DMS114 treated with DMSO at 0.1 percent for 48 hours (cell line): ENCODE results near the gene ZBTB17.
"Not testable (repeated sequence)": the region's sequence is repeated elsewhere in the genome, so short reads cannot be mapped to it uniquely, and the experiment has no call there.

Source experiments
- DNase-seq: peaks from one replicate; lab custom pipeline; 2025; ENCODE audit not compliant: unreplicated experiment; lab: John Stamatoyannopoulos, UW

Gene ZBTB17

GRCh38 chr1:15936025-15936424, 39.9 kb downstream of the ZBTB17 start:
- DNase-seq = no peak

- no peak for DNase-seq
These were observed 40.6 kb downstream of the ZBTB17 start for GRCh38 chr1:15935056-15935950.

- DNase-seq = no peak
These were observed 41.5 kb downstream of the ZBTB17 start for GRCh38 chr1:15934211-15935055.

- no peak for DNase-seq
These were observed 42.2 kb downstream of the ZBTB17 start for GRCh38 chr1:15933684-15934083.

GRCh38 chr1:15932612-15933011, 43.3 kb downstream of the ZBTB17 start:
- DNase-seq = no peak

GRCh38 chr1:15931884-15932283, 44.0 kb downstream of the ZBTB17 start:
- no peak for DNase-seq

- DNase-seq = no peak
These were observed 44.5 kb downstream of the ZBTB17 start for GRCh38 chr1:15931401-15931800.

GRCh38 chr1:15928971-15929965, 46.6 kb downstream of the ZBTB17 start:
- DNase-seq = no peak

GRCh38 chr1:15926448-15926847, 49.5 kb downstream of the ZBTB17 start:
- DNase-seq = not testable (repeated sequence)

- no peak for DNase-seq
These were observed 52.7 kb downstream of the ZBTB17 start for GRCh38 chr1:15923241-15923640.

- DNase-seq = no peak
These were observed 56.8 kb downstream of the ZBTB17 start for GRCh38 chr1:15918962-15919715.

- DNase-seq = no peak
These were observed 59.0 kb downstream of the ZBTB17 start for GRCh38 chr1:15916916-15917315.

- no peak for DNase-seq
These were observed 59.5 kb downstream of the ZBTB17 start for GRCh38 chr1:15916417-15916816.

- no peak for DNase-seq
These were observed 59.9 kb downstream of the ZBTB17 start for GRCh38 chr1:15915991-15916390.

GRCh38 chr1:15913607-15914006, 62.3 kb downstream of the ZBTB17 start:
- DNase-seq = not testable (repeated sequence)

- DNase-seq = no peak
These were observed 64.0 kb downstream of the ZBTB17 start for GRCh38 chr1:15911927-15912326.

- no peak for DNase-seq
These were observed 64.8 kb downstream of the ZBTB17 start for GRCh38 chr1:15911141-15911540.

- no peak for DNase-seq
These were observed 67.3 kb downstream of the ZBTB17 start for GRCh38 chr1:15908597-15908996.

GRCh38 chr1:15902882-15903281, 73.0 kb downstream of the ZBTB17 start:
- DNase-seq = no peak

- no peak for DNase-seq
These were observed 75.1 kb downstream of the ZBTB17 start for GRCh38 chr1:15900662-15901279.
